WTC11 (cell line): ENCODE data around the gene HIVEP2. TPM values are rescaled to one million over a fixed set of nuclear protein-coding genes. Genes with fewer than 3 reads are reported as not detected.

ENCODE experiments used
- ATAC-seq: fragments of 200-7000 bp; cut with Tn5 transposase; 2 replicates; pipeline ENCODE4 v1.10.0; 2021; ENCODE audit warnings: mild to moderate bottlenecking, moderate library complexity
- CTCF ChIA-PET: fragments of 300-600 bp; sonication (Branson Sonifier 250); formaldehyde crosslinking; loops from one replicate; lab custom pipeline; 2021; ENCODE audit warnings: antibody characterized with exemption; lab: Charles Lee
- POLR2A ChIA-PET: fragments of 350-600 bp; sonication (Branson Sonifier 250); formaldehyde crosslinking; loops from one replicate; lab custom pipeline; 2021; ENCODE audit warnings: antibody characterized with exemption; lab: Charles Lee
- DNase-seq: peaks from one replicate; pipeline ENCODE4 v3.0.0; 2021; ENCODE audit warnings: low spot score
- H3K27ac Mint-ChIP-seq: 2 replicates; pipeline ENCODE4 v1.8.0; 2021; ENCODE audit warnings: mixed read lengths
- H3K27me3 Mint-ChIP-seq: 2 replicates; pipeline ENCODE4 v1.8.0; 2021; ENCODE audit warnings: low read depth, mild to moderate bottlenecking, moderate library complexity, mixed read lengths
- H3K36me3 Mint-ChIP-seq: 2 replicates; pipeline ENCODE4 v1.8.0; 2021; ENCODE audit warnings: mixed read lengths
- H3K4me1 Mint-ChIP-seq: 2 replicates; pipeline ENCODE4 v1.8.0; 2022; ENCODE audit warnings: mixed read lengths
- H3K4me3 Mint-ChIP-seq: 2 replicates; pipeline ENCODE4 v1.8.0; 2021; ENCODE audit warnings: mild to moderate bottlenecking, moderate library complexity, mixed read lengths
- H3K9me3 Mint-ChIP-seq: 2 replicates; pipeline ENCODE4 v1.8.0; 2021; ENCODE audit warnings: mixed read lengths
- ESRRA ChIP-seq: sonication (generic); formaldehyde crosslinking; IDR thresholded peaks from 2 replicates; pipeline ENCODE4 v1.8.1; 2022; ENCODE audit warnings: mild to moderate bottlenecking, missing genetic modification reagents, borderline replicate concordance
- FOXK1 ChIP-seq: sonication (generic); formaldehyde crosslinking; IDR thresholded peaks from 2 replicates; pipeline ENCODE4 v1.8.0; 2022; ENCODE audit warnings: mild to moderate bottlenecking, moderate library complexity, missing genetic modification reagents
- FOXP1 ChIP-seq: sonication (generic); formaldehyde crosslinking; IDR thresholded peaks from 2 replicates; pipeline ENCODE4 v1.8.0; 2022; ENCODE audit warnings: missing genetic modification reagents, mild to moderate bottlenecking, moderate library complexity, borderline replicate concordance
- HMGA2 ChIP-seq: fragments of 250-450 bp; sonication (Bioruptor Pico); IDR thresholded peaks from 2 replicates; pipeline ENCODE4 v1.4.0; 2021; ENCODE audit warnings: mild to moderate bottlenecking, moderate library complexity
- JUN ChIP-seq: sonication (generic); formaldehyde crosslinking; IDR thresholded peaks from 2 replicates; pipeline ENCODE4 v1.8.0; 2023; ENCODE audit warnings: mild to moderate bottlenecking, missing genetic modification reagents
- MYBL2 ChIP-seq: sonication (generic); formaldehyde crosslinking; IDR thresholded peaks from 2 replicates; pipeline ENCODE4 v1.8.1; 2023; ENCODE audit warnings: mild to moderate bottlenecking, moderate library complexity, missing genetic modification reagents
- NFE2L1 ChIP-seq: sonication (generic); formaldehyde crosslinking; IDR thresholded peaks from 2 replicates; pipeline ENCODE4 v1.8.1; 2023; ENCODE audit warnings: missing genetic modification reagents
- SMAD3 ChIP-seq: sonication (generic); formaldehyde crosslinking; IDR thresholded peaks from 2 replicates; pipeline ENCODE4 v1.8.0; 2022; ENCODE audit warnings: missing genetic modification reagents, mild to moderate bottlenecking, borderline replicate concordance
- SOX15 ChIP-seq: fragments of 250-450 bp; sonication (Bioruptor Pico); IDR thresholded peaks from 2 replicates; pipeline ENCODE4 v1.9.0; 2021; ENCODE audit warnings: mild to moderate bottlenecking
- ZNF219 ChIP-seq: sonication (generic); formaldehyde crosslinking; IDR thresholded peaks from 2 replicates; pipeline ENCODE4 v1.8.0; 2023; ENCODE audit warnings: missing genetic modification reagents, mild to moderate bottlenecking, borderline replicate concordance
- ZNF416 ChIP-seq: fragments of 250-450 bp; sonication (Bioruptor Pico); IDR thresholded peaks from 2 replicates; pipeline ENCODE4 v1.9.0; 2021; ENCODE audit warnings: mild to moderate bottlenecking, inconsistent platforms
- total RNA-seq: library from RNA; stranded (reverse); gene quantifications from 3 replicates; pipeline ENCODE4 v1.2.3, GENCODE V29; 2021
- TF ChIP-seq, protein P1 (sequence below): sonication (generic); formaldehyde crosslinking; IDR thresholded peaks from 2 replicates; pipeline ENCODE4 v1.8.1; 2022; ENCODE audit warnings: low read depth, mild to moderate bottlenecking, moderate library complexity, missing genetic modification reagents, borderline replicate concordance
- TF ChIP-seq, protein P2 (sequence below): sonication (generic); formaldehyde crosslinking; IDR thresholded peaks from 2 replicates; pipeline ENCODE4 v1.8.1; 2023; ENCODE audit warnings: mild to moderate bottlenecking, moderate library complexity, missing genetic modification reagents
- TF ChIP-seq, protein P3 (sequence below): sonication (generic); formaldehyde crosslinking; IDR thresholded peaks from 2 replicates; pipeline ENCODE4 v1.8.1; 2022; ENCODE audit warnings: missing genetic modification reagents, borderline replicate concordance
- TF ChIP-seq, protein P4 (sequence below): sonication (generic); formaldehyde crosslinking; IDR thresholded peaks from 2 replicates; pipeline ENCODE4 v1.8.0; 2022; ENCODE audit warnings: mild to moderate bottlenecking, missing genetic modification reagents
- TF ChIP-seq, protein P5 (sequence below): fragments of 250-450 bp; sonication (Bioruptor Pico); IDR thresholded peaks from 2 replicates; pipeline ENCODE4 v1.8.0; 2021; ENCODE audit warnings: mild to moderate bottlenecking
- TF ChIP-seq, protein P6 (sequence below): fragments of 250-450 bp; sonication (Bioruptor Pico); IDR thresholded peaks from 2 replicates; pipeline ENCODE4 v1.9.0; 2021; ENCODE audit warnings: mild to moderate bottlenecking
- TF ChIP-seq, protein P7 (sequence below): fragments of 250-450 bp; sonication (Bioruptor Pico); IDR thresholded peaks from 2 replicates; pipeline ENCODE4 v2.1.2; 2022; ENCODE audit warnings: mild to moderate bottlenecking, moderate library complexity
- TF ChIP-seq, protein P8 (sequence below): sonication (generic); formaldehyde crosslinking; IDR thresholded peaks from 2 replicates; pipeline ENCODE4 v1.8.1; 2022; ENCODE audit warnings: mild to moderate bottlenecking, missing genetic modification reagents, moderate library complexity, borderline replicate concordance
- TF ChIP-seq, protein P9 (sequence below): sonication (generic); formaldehyde crosslinking; IDR thresholded peaks from 2 replicates; pipeline ENCODE4 v1.8.0; 2023; ENCODE audit warnings: mild to moderate bottlenecking, missing genetic modification reagents

The HIVEP2 gene
- total RNA-seq, 1 experiment from 2014 or later: 11.5 TPM

DNA sequence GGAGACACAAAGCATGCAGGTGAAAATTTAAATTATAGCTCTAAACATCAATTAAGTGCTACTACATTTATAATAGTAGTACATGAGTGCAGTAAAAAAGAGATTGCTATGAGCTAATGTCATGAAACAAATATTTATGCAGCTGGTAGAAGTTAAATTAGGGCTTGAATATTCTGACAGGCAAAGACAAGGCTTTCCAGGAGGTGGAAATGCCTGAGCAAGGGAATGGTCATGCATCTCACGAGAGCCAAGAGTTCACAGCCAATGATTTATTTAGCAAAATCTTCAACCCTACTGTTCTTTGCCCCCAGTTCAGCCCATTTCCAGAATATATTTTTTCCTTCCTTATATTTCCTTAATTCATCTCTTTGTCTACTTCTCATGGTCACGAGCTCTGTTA is 128.9 kb downstream of the HIVEP2 start (continued):
- TF ChIP-seq, protein P1, sequence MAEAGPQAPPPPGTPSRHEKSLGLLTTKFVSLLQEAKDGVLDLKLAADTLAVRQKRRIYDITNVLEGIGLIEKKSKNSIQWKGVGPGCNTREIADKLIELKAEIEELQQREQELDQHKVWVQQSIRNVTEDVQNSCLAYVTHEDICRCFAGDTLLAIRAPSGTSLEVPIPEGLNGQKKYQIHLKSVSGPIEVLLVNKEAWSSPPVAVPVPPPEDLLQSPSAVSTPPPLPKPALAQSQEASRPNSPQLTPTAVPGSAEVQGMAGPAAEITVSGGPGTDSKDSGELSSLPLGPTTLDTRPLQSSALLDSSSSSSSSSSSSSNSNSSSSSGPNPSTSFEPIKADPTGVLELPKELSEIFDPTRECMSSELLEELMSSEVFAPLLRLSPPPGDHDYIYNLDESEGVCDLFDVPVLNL: no peak
- TF ChIP-seq ESRRA (CRISPR knock-in tag) (no peak), MYBL2 (CRISPR knock-in tag) (no peak), HMGA2 (no peak), FOXK1 (CRISPR knock-in tag) (no peak), SOX15 (CRISPR knock-in tag) (no peak), ZNF416 (CRISPR knock-in tag) (no peak)
- TF ChIP-seq, protein P2, sequence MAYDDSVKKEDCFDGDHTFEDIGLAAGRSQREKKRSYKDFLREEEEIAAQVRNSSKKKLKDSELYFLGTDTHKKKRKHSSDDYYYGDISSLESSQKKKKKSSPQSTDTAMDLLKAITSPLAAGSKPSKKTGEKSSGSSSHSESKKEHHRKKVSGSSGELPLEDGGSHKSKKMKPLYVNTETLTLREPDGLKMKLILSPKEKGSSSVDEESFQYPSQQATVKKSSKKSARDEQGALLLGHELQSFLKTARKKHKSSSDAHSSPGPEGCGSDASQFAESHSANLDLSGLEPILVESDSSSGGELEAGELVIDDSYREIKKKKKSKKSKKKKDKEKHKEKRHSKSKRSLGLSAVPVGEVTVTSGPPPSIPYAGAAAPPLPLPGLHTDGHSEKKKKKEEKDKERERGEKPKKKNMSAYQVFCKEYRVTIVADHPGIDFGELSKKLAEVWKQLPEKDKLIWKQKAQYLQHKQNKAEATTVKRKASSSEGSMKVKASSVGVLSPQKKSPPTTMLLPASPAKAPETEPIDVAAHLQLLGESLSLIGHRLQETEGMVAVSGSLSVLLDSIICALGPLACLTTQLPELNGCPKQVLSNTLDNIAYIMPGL: no peak

DNA sequence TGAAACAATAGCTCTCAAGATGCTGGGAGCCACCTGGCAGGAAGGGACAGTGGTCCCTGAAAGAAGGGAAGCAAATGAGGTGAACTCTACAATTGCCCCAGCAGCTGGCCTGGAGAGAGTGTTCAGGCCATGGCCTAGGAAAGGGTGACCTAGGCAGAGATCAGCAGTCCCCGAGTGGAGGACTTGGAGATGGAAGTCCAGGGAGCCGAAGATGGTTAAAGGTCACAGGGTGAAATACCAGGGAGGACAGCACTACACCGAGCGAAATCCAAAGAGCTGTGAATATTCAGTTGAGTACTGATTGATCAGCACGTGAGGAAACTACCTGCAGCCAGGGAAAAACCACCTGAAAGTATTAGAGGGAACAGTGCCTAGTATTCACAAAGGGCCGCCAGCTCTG is 133.1 kb downstream of the HIVEP2 start:
- no peak for DNase-seq
- no peaks in the 10 kb centered on the region for H3K27me3 Mint-ChIP-seq
- no peak overlapping the region for H3K4me3 Mint-ChIP-seq
- ATAC-seq: peak; percentile 60
- H3K9me3 Mint-ChIP-seq: 0 out of 2 replicates have a peak, but pooled peaks cover 3% of the 10 kb centered on the region
- H3K36me3 Mint-ChIP-seq: no peaks in the 10 kb centered on the region
- POLR2A ChIA-PET: no interaction called here
- H3K4me1 Mint-ChIP-seq: peaks cover 22% of the 10 kb centered on the region
- CTCF ChIA-PET: interaction anchor here (1.0 to 1.6 kb wide), 2 partner anchors 11 to 337 kb away, joined by 3 to 6 read pairs; no protein-coding TSS in a partner anchor
- H3K27ac Mint-ChIP-seq: peak overlapping the region; percentile 54; the same call in 1 of the 2 replicates
- TF ChIP-seq ESRRA (CRISPR knock-in tag) (no peak), ZNF219 (no peak), FOXK1 (CRISPR knock-in tag) (no peak), FOXP1 (no peak), ZNF416 (CRISPR knock-in tag) (no peak), SMAD3 (CRISPR knock-in tag) (no peak), NFE2L1 (CRISPR knock-in tag) (no peak), SOX15 (CRISPR knock-in tag) (no peak), JUN (CRISPR knock-in tag) (no peak)
- TF ChIP-seq, protein P3, sequence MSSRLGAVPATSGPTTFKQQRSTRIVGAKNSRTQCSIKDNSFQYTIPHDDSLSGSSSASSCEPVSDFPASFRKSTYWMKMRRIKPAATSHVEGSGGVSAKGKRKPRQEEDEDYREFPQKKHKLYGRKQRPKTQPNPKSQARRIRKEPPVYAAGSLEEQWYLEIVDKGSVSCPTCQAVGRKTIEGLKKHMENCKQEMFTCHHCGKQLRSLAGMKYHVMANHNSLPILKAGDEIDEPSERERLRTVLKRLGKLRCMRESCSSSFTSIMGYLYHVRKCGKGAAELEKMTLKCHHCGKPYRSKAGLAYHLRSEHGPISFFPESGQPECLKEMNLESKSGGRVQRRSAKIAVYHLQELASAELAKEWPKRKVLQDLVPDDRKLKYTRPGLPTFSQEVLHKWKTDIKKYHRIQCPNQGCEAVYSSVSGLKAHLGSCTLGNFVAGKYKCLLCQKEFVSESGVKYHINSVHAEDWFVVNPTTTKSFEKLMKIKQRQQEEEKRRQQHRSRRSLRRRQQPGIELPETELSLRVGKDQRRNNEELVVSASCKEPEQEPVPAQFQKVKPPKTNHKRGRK (CRISPR knock-in tag): no peak
- TF ChIP-seq, protein P4, sequence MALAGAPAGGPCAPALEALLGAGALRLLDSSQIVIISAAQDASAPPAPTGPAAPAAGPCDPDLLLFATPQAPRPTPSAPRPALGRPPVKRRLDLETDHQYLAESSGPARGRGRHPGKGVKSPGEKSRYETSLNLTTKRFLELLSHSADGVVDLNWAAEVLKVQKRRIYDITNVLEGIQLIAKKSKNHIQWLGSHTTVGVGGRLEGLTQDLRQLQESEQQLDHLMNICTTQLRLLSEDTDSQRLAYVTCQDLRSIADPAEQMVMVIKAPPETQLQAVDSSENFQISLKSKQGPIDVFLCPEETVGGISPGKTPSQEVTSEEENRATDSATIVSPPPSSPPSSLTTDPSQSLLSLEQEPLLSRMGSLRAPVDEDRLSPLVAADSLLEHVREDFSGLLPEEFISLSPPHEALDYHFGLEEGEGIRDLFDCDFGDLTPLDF (CRISPR knock-in tag): no peak
- TF ChIP-seq, protein P5, sequence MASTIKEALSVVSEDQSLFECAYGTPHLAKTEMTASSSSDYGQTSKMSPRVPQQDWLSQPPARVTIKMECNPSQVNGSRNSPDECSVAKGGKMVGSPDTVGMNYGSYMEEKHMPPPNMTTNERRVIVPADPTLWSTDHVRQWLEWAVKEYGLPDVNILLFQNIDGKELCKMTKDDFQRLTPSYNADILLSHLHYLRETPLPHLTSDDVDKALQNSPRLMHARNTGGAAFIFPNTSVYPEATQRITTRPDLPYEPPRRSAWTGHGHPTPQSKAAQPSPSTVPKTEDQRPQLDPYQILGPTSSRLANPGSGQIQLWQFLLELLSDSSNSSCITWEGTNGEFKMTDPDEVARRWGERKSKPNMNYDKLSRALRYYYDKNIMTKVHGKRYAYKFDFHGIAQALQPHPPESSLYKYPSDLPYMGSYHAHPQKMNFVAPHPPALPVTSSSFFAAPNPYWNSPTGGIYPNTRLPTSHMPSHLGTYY: no peak
- TF ChIP-seq, protein P6, sequence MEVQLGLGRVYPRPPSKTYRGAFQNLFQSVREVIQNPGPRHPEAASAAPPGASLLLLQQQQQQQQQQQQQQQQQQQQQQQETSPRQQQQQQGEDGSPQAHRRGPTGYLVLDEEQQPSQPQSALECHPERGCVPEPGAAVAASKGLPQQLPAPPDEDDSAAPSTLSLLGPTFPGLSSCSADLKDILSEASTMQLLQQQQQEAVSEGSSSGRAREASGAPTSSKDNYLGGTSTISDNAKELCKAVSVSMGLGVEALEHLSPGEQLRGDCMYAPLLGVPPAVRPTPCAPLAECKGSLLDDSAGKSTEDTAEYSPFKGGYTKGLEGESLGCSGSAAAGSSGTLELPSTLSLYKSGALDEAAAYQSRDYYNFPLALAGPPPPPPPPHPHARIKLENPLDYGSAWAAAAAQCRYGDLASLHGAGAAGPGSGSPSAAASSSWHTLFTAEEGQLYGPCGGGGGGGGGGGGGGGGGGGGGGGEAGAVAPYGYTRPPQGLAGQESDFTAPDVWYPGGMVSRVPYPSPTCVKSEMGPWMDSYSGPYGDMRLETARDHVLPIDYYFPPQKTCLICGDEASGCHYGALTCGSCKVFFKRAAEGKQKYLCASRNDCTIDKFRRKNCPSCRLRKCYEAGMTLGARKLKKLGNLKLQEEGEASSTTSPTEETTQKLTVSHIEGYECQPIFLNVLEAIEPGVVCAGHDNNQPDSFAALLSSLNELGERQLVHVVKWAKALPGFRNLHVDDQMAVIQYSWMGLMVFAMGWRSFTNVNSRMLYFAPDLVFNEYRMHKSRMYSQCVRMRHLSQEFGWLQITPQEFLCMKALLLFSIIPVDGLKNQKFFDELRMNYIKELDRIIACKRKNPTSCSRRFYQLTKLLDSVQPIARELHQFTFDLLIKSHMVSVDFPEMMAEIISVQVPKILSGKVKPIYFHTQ (CRISPR knock-in tag): no peak
- TF ChIP-seq, protein P7, sequence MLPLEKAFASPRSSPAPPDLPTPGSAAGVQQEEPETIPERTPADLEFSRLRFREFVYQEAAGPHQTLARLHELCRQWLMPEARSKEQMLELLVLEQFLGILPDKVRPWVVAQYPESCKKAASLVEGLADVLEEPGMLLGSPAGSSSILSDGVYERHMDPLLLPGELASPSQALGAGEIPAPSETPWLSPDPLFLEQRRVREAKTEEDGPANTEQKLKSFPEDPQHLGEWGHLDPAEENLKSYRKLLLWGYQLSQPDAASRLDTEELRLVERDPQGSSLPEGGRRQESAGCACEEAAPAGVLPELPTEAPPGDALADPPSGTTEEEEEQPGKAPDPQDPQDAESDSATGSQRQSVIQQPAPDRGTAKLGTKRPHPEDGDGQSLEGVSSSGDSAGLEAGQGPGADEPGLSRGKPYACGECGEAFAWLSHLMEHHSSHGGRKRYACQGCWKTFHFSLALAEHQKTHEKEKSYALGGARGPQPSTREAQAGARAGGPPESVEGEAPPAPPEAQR: no peak
- TF ChIP-seq, protein P8, sequence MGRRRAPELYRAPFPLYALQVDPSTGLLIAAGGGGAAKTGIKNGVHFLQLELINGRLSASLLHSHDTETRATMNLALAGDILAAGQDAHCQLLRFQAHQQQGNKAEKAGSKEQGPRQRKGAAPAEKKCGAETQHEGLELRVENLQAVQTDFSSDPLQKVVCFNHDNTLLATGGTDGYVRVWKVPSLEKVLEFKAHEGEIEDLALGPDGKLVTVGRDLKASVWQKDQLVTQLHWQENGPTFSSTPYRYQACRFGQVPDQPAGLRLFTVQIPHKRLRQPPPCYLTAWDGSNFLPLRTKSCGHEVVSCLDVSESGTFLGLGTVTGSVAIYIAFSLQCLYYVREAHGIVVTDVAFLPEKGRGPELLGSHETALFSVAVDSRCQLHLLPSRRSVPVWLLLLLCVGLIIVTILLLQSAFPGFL (CRISPR knock-in tag): no peak
- TF ChIP-seq, protein P9, sequence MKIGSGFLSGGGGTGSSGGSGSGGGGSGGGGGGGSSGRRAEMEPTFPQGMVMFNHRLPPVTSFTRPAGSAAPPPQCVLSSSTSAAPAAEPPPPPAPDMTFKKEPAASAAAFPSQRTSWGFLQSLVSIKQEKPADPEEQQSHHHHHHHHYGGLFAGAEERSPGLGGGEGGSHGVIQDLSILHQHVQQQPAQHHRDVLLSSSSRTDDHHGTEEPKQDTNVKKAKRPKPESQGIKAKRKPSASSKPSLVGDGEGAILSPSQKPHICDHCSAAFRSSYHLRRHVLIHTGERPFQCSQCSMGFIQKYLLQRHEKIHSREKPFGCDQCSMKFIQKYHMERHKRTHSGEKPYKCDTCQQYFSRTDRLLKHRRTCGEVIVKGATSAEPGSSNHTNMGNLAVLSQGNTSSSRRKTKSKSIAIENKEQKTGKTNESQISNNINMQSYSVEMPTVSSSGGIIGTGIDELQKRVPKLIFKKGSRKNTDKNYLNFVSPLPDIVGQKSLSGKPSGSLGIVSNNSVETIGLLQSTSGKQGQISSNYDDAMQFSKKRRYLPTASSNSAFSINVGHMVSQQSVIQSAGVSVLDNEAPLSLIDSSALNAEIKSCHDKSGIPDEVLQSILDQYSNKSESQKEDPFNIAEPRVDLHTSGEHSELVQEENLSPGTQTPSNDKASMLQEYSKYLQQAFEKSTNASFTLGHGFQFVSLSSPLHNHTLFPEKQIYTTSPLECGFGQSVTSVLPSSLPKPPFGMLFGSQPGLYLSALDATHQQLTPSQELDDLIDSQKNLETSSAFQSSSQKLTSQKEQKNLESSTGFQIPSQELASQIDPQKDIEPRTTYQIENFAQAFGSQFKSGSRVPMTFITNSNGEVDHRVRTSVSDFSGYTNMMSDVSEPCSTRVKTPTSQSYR (CRISPR knock-in tag): no peak
